ENCODE measurements around the gene SERGEF. TPM values are rescaled to one million over a fixed set of nuclear protein-coding genes. Genes with fewer than 3 reads are reported as not detected.

The SERGEF gene
- total RNA-seq, 1 donor from 2014 or later = 17.6 TPM

GRCh38 chr11:17770917-17771316 is 241.9 kb downstream of the SERGEF start:
- no peak overlapping the region for H3K4me3 Mint-ChIP-seq (ENCODE audit: unreplicated experiment)
- Histone ChIP-seq H3K27ac (ENCODE audit: low read depth, low read length) (no peak overlapping the region), H3K79me2 (ENCODE audit: insufficient read depth, low read length) (no peaks in the 10 kb centered on the region), H3K9me3 (ENCODE audit: insufficient read depth, low read depth, low read length) (no peaks in the 10 kb centered on the region), H3K4me3 (ENCODE audit: insufficient read depth, low read depth, low read length) (no peak overlapping the region), H3K4me2 (ENCODE audit: low read length) (no peak overlapping the region), H3K36me3 (ENCODE audit: insufficient read depth, low read length) (no peaks in the 10 kb centered on the region), H3K9ac (ENCODE audit: low read length) (no peak overlapping the region), H2AFZ (ENCODE audit: low read depth, low read length) (no peak overlapping the region), H4K20me1 (ENCODE audit: insufficient read depth, low read length) (no peaks in the 10 kb centered on the region), H3K27me3 (ENCODE audit: insufficient read depth, low read length) (no peaks in the 10 kb centered on the region), H3K4me1 (ENCODE audit: insufficient read depth, low read length) (no peaks in the 10 kb centered on the region)
- no peaks in the 10 kb centered on the region for H3K4me1 Mint-ChIP-seq (ENCODE audit: low read depth, unreplicated experiment)
- no peaks in the 10 kb centered on the region for H3K36me3 Mint-ChIP-seq (ENCODE audit: low read depth, unreplicated experiment)
- H3K27me3 Mint-ChIP-seq (ENCODE audit: low read depth, unreplicated experiment) = peaks cover 19% of the 10 kb centered on the region
- peaks cover 5% of the 10 kb centered on the region for H3K9me3 Mint-ChIP-seq (ENCODE audit: unreplicated experiment)
- DNase-seq (ENCODE audit: low read depth) (no peak), FAIRE-seq (no peak)
- TF ChIP-seq CTCF (IDR thresholded peaks at IDR 0.05; ENCODE audit: insufficient read depth, low read depth, low read length) (no peak), EZH2 (IDR thresholded peaks at IDR 0.05; ENCODE audit: insufficient read depth, low read length) (no peak)
- no peak overlapping the region for H3K27ac Mint-ChIP-seq (ENCODE audit: unreplicated experiment)

- H3K4me1 Mint-ChIP-seq (ENCODE audit: low read depth, unreplicated experiment) = no peaks in the 10 kb centered on the region
- no peak overlapping the region for H3K4me3 Mint-ChIP-seq (ENCODE audit: unreplicated experiment)
- H3K36me3 Mint-ChIP-seq (ENCODE audit: low read depth, unreplicated experiment) = no peaks in the 10 kb centered on the region
Observed at GRCh38 chr11:17770048-17770652, 242.7 kb downstream of the SERGEF start.

More at GRCh38 chr11:17770048-17770652, 242.7 kb downstream of the SERGEF start:
- Histone ChIP-seq H3K4me2 (ENCODE audit: low read length) (no peak overlapping the region), H3K9ac (ENCODE audit: low read length) (no peak overlapping the region), H3K36me3 (ENCODE audit: insufficient read depth, low read length) (no peaks in the 10 kb centered on the region), H3K4me1 (ENCODE audit: insufficient read depth, low read length) (peaks cover under 1% of the 10 kb centered on the region), H2AFZ (ENCODE audit: low read depth, low read length) (no peak overlapping the region), H3K9me3 (ENCODE audit: insufficient read depth, low read depth, low read length) (no peaks in the 10 kb centered on the region), H4K20me1 (ENCODE audit: insufficient read depth, low read length) (no peaks in the 10 kb centered on the region), H3K79me2 (ENCODE audit: insufficient read depth, low read length) (no peaks in the 10 kb centered on the region), H3K4me3 (ENCODE audit: insufficient read depth, low read depth, low read length) (no peak overlapping the region), H3K27me3 (ENCODE audit: insufficient read depth, low read length) (no peaks in the 10 kb centered on the region), H3K27ac (ENCODE audit: low read depth, low read length) (no peak overlapping the region)
- DNase-seq (ENCODE audit: low read depth) (no peak), FAIRE-seq (no peak)
- peaks cover 25% of the 10 kb centered on the region for H3K27me3 Mint-ChIP-seq (ENCODE audit: low read depth, unreplicated experiment)
- peaks cover 5% of the 10 kb centered on the region for H3K9me3 Mint-ChIP-seq (ENCODE audit: unreplicated experiment)
- H3K27ac Mint-ChIP-seq (ENCODE audit: unreplicated experiment) = no peak overlapping the region
- TF ChIP-seq CTCF (IDR thresholded peaks at IDR 0.05; ENCODE audit: insufficient read depth, low read depth, low read length) = no peak
- no peak for TF ChIP-seq EZH2 (IDR thresholded peaks at IDR 0.05; ENCODE audit: insufficient read depth, low read length)

Measured in astrocyte (in vitro differentiated cells and primary cell).